ENCODE measurements around the gene TCEAL1.

The TCEAL1 gene

DNA sequence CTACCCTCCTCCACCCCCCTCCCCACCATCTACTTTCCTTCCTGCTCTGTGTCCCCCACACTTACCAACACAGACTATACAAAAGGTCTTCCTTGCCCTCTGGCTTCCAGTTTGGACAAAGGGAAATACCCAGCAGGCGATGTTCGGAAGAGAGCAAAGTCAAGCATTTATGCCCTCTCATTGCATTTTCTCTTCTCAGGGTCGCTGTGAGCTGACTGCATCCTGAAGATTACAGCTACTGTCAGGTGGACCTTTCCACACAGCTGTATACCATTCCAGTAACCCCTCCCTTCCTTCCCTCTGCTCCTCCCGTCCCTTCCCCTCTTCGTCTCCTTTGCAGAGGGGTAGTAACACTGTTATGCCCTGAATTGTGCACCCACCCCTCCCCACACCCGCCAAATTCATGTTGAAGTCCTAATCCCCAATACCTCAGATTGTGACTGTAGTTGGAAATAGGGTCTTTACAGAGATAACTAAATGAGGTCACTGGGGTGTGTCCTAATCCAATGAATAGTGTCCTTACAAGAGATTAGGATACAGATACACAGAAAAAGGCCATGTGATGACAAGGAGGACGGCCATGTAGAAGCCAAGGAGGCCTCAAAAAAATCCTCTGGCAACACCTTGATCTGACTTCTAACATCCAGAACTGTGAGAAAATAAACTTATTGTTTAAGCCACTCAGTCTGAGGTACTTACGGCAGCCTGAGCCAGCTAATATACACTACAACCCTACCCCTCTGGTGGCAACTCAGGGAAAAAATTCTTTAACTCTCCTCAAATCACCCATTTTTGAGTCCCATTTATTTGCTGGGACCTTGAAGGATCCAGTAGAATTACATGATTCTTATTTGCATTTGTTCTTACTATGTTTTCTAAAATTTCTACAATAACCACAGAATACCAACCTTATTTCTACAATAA is 46.0 kb downstream of the TCEAL1 start:
- DNase-seq, result no peak

DNA sequence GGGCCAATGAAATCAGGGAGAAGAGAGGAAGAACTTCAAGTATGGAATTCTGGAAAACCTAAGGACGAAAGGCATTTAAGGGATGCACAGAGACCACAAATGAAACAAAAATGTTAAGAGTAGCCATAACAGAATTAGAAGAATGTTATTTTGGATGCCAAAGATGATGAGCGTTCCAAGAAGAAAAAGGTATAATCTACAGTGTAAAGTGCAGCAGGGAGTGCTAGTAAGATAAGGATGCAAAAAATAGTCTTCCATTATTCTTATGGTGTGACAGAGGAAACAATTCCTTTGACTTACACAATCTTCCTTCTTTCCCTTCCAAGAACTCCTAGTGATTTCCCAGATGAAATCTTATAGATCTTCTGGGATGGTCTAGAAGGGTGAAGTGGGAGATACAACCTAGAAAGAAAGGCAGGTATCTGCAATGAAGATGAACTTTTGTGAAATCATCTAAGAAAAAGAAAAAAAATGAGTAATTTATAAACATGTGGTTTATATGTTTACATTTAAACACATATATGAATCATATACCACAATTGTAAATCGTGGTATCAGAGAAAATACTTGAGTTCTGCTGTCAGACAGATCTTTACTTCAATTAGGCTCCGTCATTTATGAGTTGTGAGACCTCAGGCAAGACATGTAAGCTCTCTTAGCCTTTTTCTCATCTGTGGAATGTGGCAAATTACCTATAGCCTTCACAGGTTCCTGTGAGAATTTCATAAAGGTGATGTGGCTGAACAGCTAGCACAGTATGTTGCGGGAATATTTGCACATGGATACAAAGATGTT is 49.6 kb downstream of the TCEAL1 start:
- no peak for DNase-seq
